Endometrial microvascular endothelial cells (primary cell): ENCODE results near the gene WWC2. TPM values are rescaled to one million over a fixed set of nuclear protein-coding genes. Genes with fewer than 3 reads are reported as not detected.

Source experiments
- total RNA-seq: library from RNA; depleted of rRNA; stranded (reverse); fragments of >200 nt; gene quantifications from one replicate; pipeline ENCODE4 v1.2.3, GENCODE V29; 2015; ENCODE audit errors: inconsistent ontology term

Gene WWC2
- total RNA-seq, 1 donor from 2014 or later, result 27.0 TPM

Other genes starting within 250 kb of the WWC2 start
- gene DCTD, start 181.9 kb upstream of the WWC2 start, total RNA-seq, result 102 TPM
- not detected for gene CLDN22, start 221.0 kb downstream of the WWC2 start, total RNA-seq
- gene CLDN24, start 223.2 kb downstream of the WWC2 start, total RNA-seq, result not detected